Measurements from ENCODE around the gene AKTIP.

- no peak for TF ChIP-seq TAF1 (IDR thresholded peaks at IDR 0.05; ENCODE audit: borderline replicate concordance, insufficient read depth, low read length)
- no peak for TF ChIP-seq POLR2AphosphoS5 (IDR thresholded peaks at IDR 0.05; ENCODE audit: low read depth, low read length)
These were observed 38.3 kb upstream of the AKTIP start for GRCh38 chr16:53541326-53541725.

All from PFSK-1 (cell line).